ENCODE measurements around the gene PITX3.

GRCh38 chr10:102247734-102248133, 6.4 kb upstream of the PITX3 start:
- TF ChIP-seq POLR2A (IDR thresholded peaks at IDR 0.05) (no peak), CTCF (IDR thresholded peaks at IDR 0.05) (no peak)
